ENCODE results near the gene IL1R1. TPM values are rescaled to one million over a fixed set of nuclear protein-coding genes. Genes with fewer than 3 reads are reported as not detected.
A peak's percentile ranks its signal among the peaks of the same experiment; 100 is the strongest.
"Not testable (repeated sequence)": the region's sequence is repeated elsewhere in the genome, so short reads cannot be mapped to it uniquely, and the experiment has no call there.

IL1R1 gene
- polyA plus RNA-seq, 1 donor (not counting 4 experiments of a cell fraction or from before 2014, with no cell fraction given): 7.5 TPM

DNA sequence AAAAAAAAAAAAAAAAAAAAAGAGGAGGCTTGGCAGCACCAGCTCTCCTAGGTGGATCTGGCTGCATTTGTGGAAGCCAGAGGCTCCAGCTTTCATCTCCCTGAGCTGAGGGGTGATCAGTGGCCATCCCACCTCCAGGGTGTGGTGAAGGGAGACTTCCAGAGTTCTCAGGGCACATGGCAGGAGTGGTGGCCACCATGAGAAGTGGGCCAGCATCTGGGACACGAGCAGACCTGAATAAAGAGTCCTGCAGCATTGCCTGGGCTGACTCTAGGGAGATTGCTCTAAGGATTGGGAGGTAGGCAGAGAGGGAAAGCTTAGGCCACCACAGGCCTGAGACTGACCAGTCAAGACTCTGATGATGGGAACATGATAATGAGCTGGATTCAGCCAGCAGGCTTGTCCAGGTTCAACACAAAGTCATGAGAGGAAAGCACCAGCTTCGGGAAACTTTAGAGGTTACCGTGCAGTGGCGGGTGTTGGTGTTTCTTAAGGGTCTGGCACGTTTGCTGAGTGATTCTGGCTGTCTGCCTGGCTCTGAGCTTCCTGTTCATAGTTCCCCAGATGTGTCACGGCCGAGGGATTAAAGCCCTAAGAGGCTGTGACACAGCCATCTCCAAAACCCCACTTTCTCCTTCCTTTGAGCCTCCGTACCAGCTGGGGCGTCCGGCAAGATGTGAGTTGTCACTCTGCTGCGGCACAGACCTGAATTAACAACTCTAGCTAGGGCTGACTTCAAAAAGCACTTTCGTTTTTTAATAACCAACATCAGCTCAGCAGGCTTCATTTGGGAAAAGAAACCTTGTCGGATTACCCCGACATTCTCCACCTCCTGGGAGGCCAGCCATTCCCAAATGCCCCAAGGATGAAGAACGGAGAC lies 38.3 kb upstream of the IL1R1 start:
- no peaks in the 10 kb centered on the region for H3K27me3 ChIP-seq (ENCODE audit: control insufficient read depth, extremely low read depth, insufficient read depth, low read length)
- H3K4me1 ChIP-seq (ENCODE audit: control insufficient read depth, extremely low read depth, insufficient read depth, low read length): peaks cover 26% of the 10 kb centered on the region
- peak overlapping the region; percentile 4 for H3K27ac ChIP-seq (ENCODE audit: control insufficient read depth, insufficient read depth, low read length)
- no peaks in the 10 kb centered on the region for H3K79me2 ChIP-seq (ENCODE audit: control insufficient read depth, insufficient read depth, low read length)
- dilution Hi-C loops (cut with MboI; ENCODE audit: extremely low pct_ligation_motif_present, low sequenced_read_pairs): no loop called here
- peak overlapping the region; percentile 45 for H3K9ac ChIP-seq (ENCODE audit: control insufficient read depth, extremely low read depth, insufficient read depth, low read length)
- H3K9me3 ChIP-seq (ENCODE audit: control insufficient read depth, low read depth, low read length): no peaks in the 10 kb centered on the region
- DNase-seq (ENCODE audit: low read depth, low spot score): no peak
- peak overlapping the region in 2 of 3 experiments; percentile 54 to 57 for H3K4me3 ChIP-seq (ENCODE audit: control insufficient read depth in 2 of 3, extremely low read depth in 1 of 3, insufficient read depth in 2 of 3, low read depth in 1 of 3, low read length in 3 of 3)
- no peak for TF ChIP-seq EZH2 (IDR thresholded peaks at IDR 0.05; ENCODE audit: low read length)
- TF ChIP-seq, protein P1, sequence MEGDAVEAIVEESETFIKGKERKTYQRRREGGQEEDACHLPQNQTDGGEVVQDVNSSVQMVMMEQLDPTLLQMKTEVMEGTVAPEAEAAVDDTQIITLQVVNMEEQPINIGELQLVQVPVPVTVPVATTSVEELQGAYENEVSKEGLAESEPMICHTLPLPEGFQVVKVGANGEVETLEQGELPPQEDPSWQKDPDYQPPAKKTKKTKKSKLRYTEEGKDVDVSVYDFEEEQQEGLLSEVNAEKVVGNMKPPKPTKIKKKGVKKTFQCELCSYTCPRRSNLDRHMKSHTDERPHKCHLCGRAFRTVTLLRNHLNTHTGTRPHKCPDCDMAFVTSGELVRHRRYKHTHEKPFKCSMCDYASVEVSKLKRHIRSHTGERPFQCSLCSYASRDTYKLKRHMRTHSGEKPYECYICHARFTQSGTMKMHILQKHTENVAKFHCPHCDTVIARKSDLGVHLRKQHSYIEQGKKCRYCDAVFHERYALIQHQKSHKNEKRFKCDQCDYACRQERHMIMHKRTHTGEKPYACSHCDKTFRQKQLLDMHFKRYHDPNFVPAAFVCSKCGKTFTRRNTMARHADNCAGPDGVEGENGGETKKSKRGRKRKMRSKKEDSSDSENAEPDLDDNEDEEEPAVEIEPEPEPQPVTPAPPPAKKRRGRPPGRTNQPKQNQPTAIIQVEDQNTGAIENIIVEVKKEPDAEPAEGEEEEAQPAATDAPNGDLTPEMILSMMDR (optimal IDR thresholded peaks at IDR 0.05 in 1 of 3, IDR thresholded peaks at IDR 0.05 in 1 of 3, conservative IDR thresholded peaks at IDR 0.05 in 1 of 3; ENCODE audit: extremely low read depth in 1 of 3, insufficient read depth in 2 of 3, low read length in 3 of 3): no peak
- no peaks in the 10 kb centered on the region for H3K9me1 ChIP-seq (ENCODE audit: control insufficient read depth, extremely low read depth, insufficient read depth, low read length)
- peak overlapping the region; percentile 91 for H3K4me2 ChIP-seq (ENCODE audit: control insufficient read depth, extremely low read depth, insufficient read depth, low read depth, low read length)
- no peaks in the 10 kb centered on the region for H4K20me1 ChIP-seq (ENCODE audit: control insufficient read depth, extremely low read depth, insufficient read depth, low read length)
- peak overlapping the region; percentile 85 for H2AFZ ChIP-seq (ENCODE audit: control insufficient read depth, low read length)
- peak; percentile 17 for FAIRE-seq
- no peaks in the 10 kb centered on the region for H3K36me3 ChIP-seq (ENCODE audit: control insufficient read depth in 2 of 2, extremely low read depth in 1 of 2, insufficient read depth in 2 of 2, low read length in 2 of 2)

DNA sequence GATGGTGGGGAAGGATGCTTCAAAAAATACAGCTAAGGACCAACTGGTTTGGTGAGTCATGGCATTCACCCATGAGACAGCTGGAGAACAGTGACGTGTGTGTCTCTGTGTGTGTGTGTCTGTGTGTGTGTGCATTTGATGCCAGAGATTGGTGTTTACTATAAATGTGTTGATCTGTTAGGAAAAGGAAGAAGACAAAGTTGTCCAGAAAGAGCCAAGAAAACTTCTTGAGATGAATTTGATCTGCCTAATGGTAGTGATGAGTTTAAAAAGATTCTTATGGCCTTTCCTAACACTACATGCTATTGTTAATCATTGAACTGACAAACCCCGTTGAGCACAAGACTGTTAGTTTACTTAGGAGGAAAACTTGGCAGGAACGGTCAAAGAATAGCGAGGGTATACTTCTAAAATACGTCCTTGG lies 36.4 kb upstream of the IL1R1 start:
- Histone ChIP-seq H3K27ac (ENCODE audit: control insufficient read depth, insufficient read depth, low read length) (no peak overlapping the region), H4K20me1 (ENCODE audit: control insufficient read depth, extremely low read depth, insufficient read depth, low read length) (no peaks in the 10 kb centered on the region), H3K36me3 (ENCODE audit: control insufficient read depth in 2 of 2, extremely low read depth in 1 of 2, insufficient read depth in 2 of 2, low read length in 2 of 2) (no peaks in the 10 kb centered on the region), H3K4me2 (ENCODE audit: control insufficient read depth, extremely low read depth, insufficient read depth, low read depth, low read length) (no peak overlapping the region), H3K79me2 (ENCODE audit: control insufficient read depth, insufficient read depth, low read length) (no peaks in the 10 kb centered on the region), H3K9ac (ENCODE audit: control insufficient read depth, extremely low read depth, insufficient read depth, low read length) (no peak overlapping the region), H2AFZ (ENCODE audit: control insufficient read depth, low read length) (no peak overlapping the region), H3K9me3 (ENCODE audit: control insufficient read depth, low read depth, low read length) (no peaks in the 10 kb centered on the region), H3K4me3 (ENCODE audit: control insufficient read depth in 2 of 3, extremely low read depth in 1 of 3, insufficient read depth in 2 of 3, low read depth in 1 of 3, low read length in 3 of 3) (no peak overlapping the region), H3K9me1 (ENCODE audit: control insufficient read depth, extremely low read depth, insufficient read depth, low read length) (no peaks in the 10 kb centered on the region), H3K27me3 (ENCODE audit: control insufficient read depth, extremely low read depth, insufficient read depth, low read length) (no peaks in the 10 kb centered on the region), H3K4me1 (ENCODE audit: control insufficient read depth, extremely low read depth, insufficient read depth, low read length) (peaks cover 9% of the 10 kb centered on the region)
- TF ChIP-seq, protein P1 (optimal IDR thresholded peaks at IDR 0.05 in 1 of 3, IDR thresholded peaks at IDR 0.05 in 1 of 3, conservative IDR thresholded peaks at IDR 0.05 in 1 of 3; ENCODE audit: extremely low read depth in 1 of 3, insufficient read depth in 2 of 3, low read length in 3 of 3): no peak
- no peak for TF ChIP-seq EZH2 (IDR thresholded peaks at IDR 0.05; ENCODE audit: low read length)
- dilution Hi-C loops (cut with MboI; ENCODE audit: extremely low pct_ligation_motif_present, low sequenced_read_pairs): no loop called here
- no peak for FAIRE-seq
- no peak for DNase-seq (ENCODE audit: low read depth, low spot score)

DNA sequence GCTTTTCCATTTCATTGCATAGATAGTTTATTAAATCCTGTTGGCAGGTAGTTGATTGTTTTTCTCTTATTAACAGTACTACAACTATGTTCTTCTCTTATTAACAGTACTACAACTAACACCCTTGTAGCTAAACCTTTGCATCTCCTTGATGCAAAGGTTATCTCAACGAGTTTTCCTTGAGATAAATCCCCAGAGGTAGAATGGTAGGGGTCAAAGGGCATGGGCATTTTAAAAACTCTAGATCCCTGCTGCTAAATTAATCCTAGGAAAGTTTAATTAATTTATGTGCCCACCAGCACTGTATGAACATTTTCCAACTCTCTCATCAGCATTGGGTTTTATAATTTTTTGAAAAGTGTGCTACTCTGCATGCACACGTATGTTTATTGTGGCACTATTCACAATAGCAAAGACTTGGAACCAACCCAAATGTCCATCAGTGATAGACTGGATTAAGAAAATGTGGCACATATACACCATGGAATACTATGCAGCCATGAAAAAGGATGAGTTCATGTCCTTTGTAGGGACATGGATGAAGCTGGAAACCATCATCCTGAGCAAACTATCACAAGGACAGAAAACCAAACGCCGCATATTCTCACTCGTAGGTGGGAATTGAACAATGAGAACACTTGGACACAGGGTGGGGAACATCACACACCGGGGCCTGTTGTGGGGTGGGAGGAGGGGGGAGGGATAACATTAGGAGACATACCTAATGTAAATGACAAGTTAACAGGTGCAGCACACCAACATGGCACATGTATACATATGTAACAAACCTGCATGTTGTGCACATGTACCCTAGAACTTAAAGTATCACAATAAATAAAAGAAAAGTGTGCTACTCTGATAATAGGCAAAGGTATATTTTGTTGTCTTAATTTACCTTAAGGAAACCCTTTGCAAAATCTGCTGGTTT lies 35.5 kb upstream of the IL1R1 start:
- H3K79me2 ChIP-seq (ENCODE audit: control insufficient read depth, insufficient read depth, low read length); dilution Hi-C loops (cut with MboI; ENCODE audit: extremely low pct_ligation_motif_present, low sequenced_read_pairs): not testable (repeated sequence)

More for the DNA sequence above, 35.5 kb upstream of the IL1R1 start:
- H3K9ac ChIP-seq (ENCODE audit: control insufficient read depth, extremely low read depth, insufficient read depth, low read length); DNase-seq (ENCODE audit: low read depth, low spot score); H3K27ac ChIP-seq (ENCODE audit: control insufficient read depth, insufficient read depth, low read length); H3K27me3 ChIP-seq (ENCODE audit: control insufficient read depth, extremely low read depth, insufficient read depth, low read length); H3K9me1 ChIP-seq (ENCODE audit: control insufficient read depth, extremely low read depth, insufficient read depth, low read length); H3K4me2 ChIP-seq (ENCODE audit: control insufficient read depth, extremely low read depth, insufficient read depth, low read depth, low read length); H4K20me1 ChIP-seq (ENCODE audit: control insufficient read depth, extremely low read depth, insufficient read depth, low read length); H2AFZ ChIP-seq (ENCODE audit: control insufficient read depth, low read length); H3K9me3 ChIP-seq (ENCODE audit: control insufficient read depth, low read depth, low read length); H3K4me3 ChIP-seq (ENCODE audit: control insufficient read depth in 2 of 3, extremely low read depth in 1 of 3, insufficient read depth in 2 of 3, low read depth in 1 of 3, low read length in 3 of 3); H3K4me1 ChIP-seq (ENCODE audit: control insufficient read depth, extremely low read depth, insufficient read depth, low read length); H3K36me3 ChIP-seq (ENCODE audit: control insufficient read depth in 2 of 2, extremely low read depth in 1 of 2, insufficient read depth in 2 of 2, low read length in 2 of 2); FAIRE-seq: not testable (repeated sequence)

Measured in keratinocyte (primary cell).